NK-92 (cell line): ENCODE results near the gene STARD9.
"Not testable (repeated sequence)": the region's sequence is repeated elsewhere in the genome, so short reads cannot be mapped to it uniquely, and the experiment has no call there.

Source experiments
- DNase-seq: peaks from one replicate; lab custom pipeline; 2025; ENCODE audit not compliant: unreplicated experiment; lab: John Stamatoyannopoulos, UW

Gene STARD9

GRCh38 chr15:42761813-42762212 lies 186.4 kb downstream of the STARD9 start:
- not testable (repeated sequence) for DNase-seq

- not testable (repeated sequence) for DNase-seq
These were observed 188.8 kb downstream of the STARD9 start for GRCh38 chr15:42764154-42764731.

- DNase-seq = not testable (repeated sequence)
These were observed 190.7 kb downstream of the STARD9 start for GRCh38 chr15:42766109-42766508.
